ENCODE measurements around the gene COL4A6.
"Not testable (repeated sequence)": the region's sequence is repeated elsewhere in the genome, so short reads cannot be mapped to it uniquely, and the experiment has no call there.

Gene COL4A6

GRCh38 chrX:108438110-108438623 is at the start of gene COL4A6:
Gene COL4A6 (minus strand): TSS chrX:108438422. CDS start chrX:108438196, 226 bp downstream.
- DNase-seq (no peak), ATAC-seq (no peak)

- no peak for DNase-seq
- no peak for ATAC-seq
These were observed 47.7 kb upstream of the COL4A6 start for GRCh38 chrX:108485960-108486359.

GRCh38 chrX:108484251-108484650 is 46.0 kb upstream of the COL4A6 start:
- ATAC-seq (no peak), DNase-seq (no peak)

GRCh38 chrX:108481528-108481927 is 43.3 kb upstream of the COL4A6 start:
- ATAC-seq, DNase-seq: not testable (repeated sequence)

- ATAC-seq (no peak), DNase-seq (no peak)
These were observed 35.8 kb upstream of the COL4A6 start for GRCh38 chrX:108473979-108474378.

GRCh38 chrX:108468486-108468885 is 30.3 kb upstream of the COL4A6 start:
- DNase-seq, result no peak
- ATAC-seq, result no peak

GRCh38 chrX:108464604-108465003 is 26.4 kb upstream of the COL4A6 start:
- ATAC-seq (no peak), DNase-seq (no peak)

GRCh38 chrX:108456971-108457477 is 18.8 kb upstream of the COL4A6 start:
- ATAC-seq (no peak), DNase-seq (no peak)

GRCh38 chrX:108453841-108454240 is 15.6 kb upstream of the COL4A6 start:
- DNase-seq (no peak), ATAC-seq (no peak)

GRCh38 chrX:108447303-108447702 is 9.1 kb upstream of the COL4A6 start:
- ATAC-seq (no peak), DNase-seq (no peak)

- DNase-seq, result no peak
- ATAC-seq, result no peak
These were observed 4.8 kb upstream of the COL4A6 start for GRCh38 chrX:108442901-108443464.

GRCh38 chrX:108439961-108440696 is 1.9 kb upstream of the COL4A6 start:
- ATAC-seq, result no peak
- DNase-seq, result no peak

GRCh38 chrX:108439426-108439942 is 1.3 kb upstream of the COL4A6 start, which contains the start of gene COL4A5:
Gene COL4A5 (plus strand): TSS chrX:108439838. CDS start chrX:108440126, 288 bp downstream.
- no peak for ATAC-seq
- no peak for DNase-seq

GRCh38 chrX:108437349-108438109 is 693 bp downstream of the COL4A6 start:
- ATAC-seq, result no peak
- no peak for DNase-seq

GRCh38 chrX:108435261-108435660 is 3.0 kb downstream of the COL4A6 start:
- ATAC-seq, result no peak
- DNase-seq, result no peak

- DNase-seq (no peak), ATAC-seq (no peak)
These were observed 12.0 kb downstream of the COL4A6 start for GRCh38 chrX:108426262-108426661.

- no peak for DNase-seq
- no peak for ATAC-seq
These were observed 17.7 kb downstream of the COL4A6 start for GRCh38 chrX:108420481-108420880.

- DNase-seq, result no peak
- ATAC-seq, result no peak
These were observed 18.8 kb downstream of the COL4A6 start for GRCh38 chrX:108419401-108419800.

GRCh38 chrX:108417257-108417656 is 21.0 kb downstream of the COL4A6 start:
- DNase-seq, result no peak
- no peak for ATAC-seq

- ATAC-seq (no peak), DNase-seq (no peak)
These were observed 22.3 kb downstream of the COL4A6 start for GRCh38 chrX:108415891-108416290.

GRCh38 chrX:108415146-108415545 is 23.1 kb downstream of the COL4A6 start:
- ATAC-seq, result no peak
- DNase-seq, result no peak

GRCh38 chrX:108412783-108413182 is 25.4 kb downstream of the COL4A6 start:
- ATAC-seq, result no peak

More at GRCh38 chrX:108412783-108413182, 25.4 kb downstream of the COL4A6 start:
- DNase-seq, result no peak

Data from stimulated activated naive CD8-positive, alpha-beta T cell treated with anti-CD3 and anti-CD28 coated beads, Interleukin-15, Interleukin-2, amounts not matched to agents 100 U/mL and 50 U/mL, for 24 hours (primary cell).